Measurements from ENCODE around the gene L3MBTL3. TPM values are rescaled to one million over a fixed set of nuclear protein-coding genes. Genes with fewer than 3 reads are reported as not detected.

The L3MBTL3 gene
- total RNA-seq, 1 experiment from 2014 or later, result 31.5 TPM

- ATAC-seq, result no peak
- ChIA-PET RAD21 (ENCODE audit: low non-redundant PET in 1 of 2, low total read pairs in 2 of 2, uncharacterized antibody in 2 of 2, unreplicated experiment in 2 of 2) (no interaction called here), CTCF (interaction anchor here (0.5 kb wide), 1 partner anchor 20 kb away, joined by 3 read pairs; no protein-coding TSS in a partner anchor), POLR2A (interaction anchor here (0.7 kb wide), 1 partner anchor 1528 kb away, joined by 3 read pairs; no protein-coding TSS in a partner anchor)
- Histone ChIP-seq H3K36me3 (ENCODE audit: control insufficient read depth in 1 of 2, insufficient read depth in 2 of 2, low read length in 2 of 2) (peaks cover 0 to 2% of the 10 kb centered on the region in 2 experiments; a peak in 1 of 4 replicates), H2AFZ (ENCODE audit: low read depth, low read length, poor library complexity, severe bottlenecking) (no peak overlapping the region), H3K9me3 (ENCODE audit: control insufficient read depth in 1 of 2, insufficient read depth in 1 of 2, low read depth in 1 of 2, low read length in 2 of 2) (no peaks in the 10 kb centered on the region), H3K27me3 (ENCODE audit: insufficient read depth, low read length) (no peaks in the 10 kb centered on the region), H3K9ac (ENCODE audit: low read length) (no peak overlapping the region), H3K4me1 (ENCODE audit: control insufficient read depth in 1 of 2, insufficient read depth in 2 of 2, low read length in 2 of 2) (no peaks in the 10 kb centered on the region), H3K4me3 (replicated peaks in 1 of 2; ENCODE audit: low read depth in 1 of 2, low read length in 2 of 2) (no peak overlapping the region), H3K4me2 (ENCODE audit: low read length) (no peak overlapping the region), H3K79me2 (ENCODE audit: insufficient read depth, low read length) (no peaks in the 10 kb centered on the region), H4K20me1 (ENCODE audit: insufficient read depth) (no peaks in the 10 kb centered on the region), H3K27ac (ENCODE audit: low read depth, low read length) (no peak overlapping the region), H3K9me2 (ENCODE audit: insufficient read depth) (no peaks in the 10 kb centered on the region)
- no peak for DNase-seq (ENCODE audit: low read depth, low spot score)
- TF ChIP-seq MAX (IDR thresholded peaks at IDR 0.05) (no peak), EZH2 (IDR thresholded peaks at IDR 0.05) (no peak), EZH2phosphoT487 (IDR thresholded peaks at IDR 0.05; ENCODE audit: borderline replicate concordance) (no peak), FOSL1 (IDR thresholded peaks at IDR 0.05; ENCODE audit: low read depth) (no peak)
- TF ChIP-seq, protein P1, sequence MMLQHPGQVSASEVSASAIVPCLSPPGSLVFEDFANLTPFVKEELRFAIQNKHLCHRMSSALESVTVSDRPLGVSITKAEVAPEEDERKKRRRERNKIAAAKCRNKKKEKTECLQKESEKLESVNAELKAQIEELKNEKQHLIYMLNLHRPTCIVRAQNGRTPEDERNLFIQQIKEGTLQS (IDR thresholded peaks at IDR 0.05), result no peak
- intact Hi-C loops (cut with micrococcal nuclease), result no loop called here
- BruUV-seq (replicated peaks), result no TSS peak
These were observed 96.7 kb downstream of the L3MBTL3 start for GRCh38 chr6:130115036-130115435.

DNA sequence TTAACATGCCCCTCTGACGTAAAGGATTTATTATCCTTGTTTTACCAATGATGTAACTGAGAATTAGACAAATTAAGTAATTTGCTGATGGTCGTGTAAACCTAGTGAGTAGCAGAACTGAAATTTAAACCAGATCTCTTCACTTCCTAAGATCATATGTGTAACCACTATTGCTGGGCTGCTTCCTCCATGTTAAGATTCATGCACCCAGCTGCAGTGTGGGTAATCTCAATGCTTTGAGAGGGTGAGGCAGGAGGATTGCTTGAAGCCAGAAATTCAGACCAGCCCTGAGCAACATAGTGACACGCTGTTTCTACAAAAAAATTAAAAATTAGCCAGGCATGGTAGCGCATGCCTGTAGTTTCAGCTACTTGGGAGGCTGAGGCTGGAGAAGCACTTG is 97.9 kb downstream of the L3MBTL3 start:
- ATAC-seq (no peak), DNase-seq (ENCODE audit: low read depth, low spot score) (no peak)
- no peak for TF ChIP-seq CEBPB (IDR thresholded peaks at IDR 0.05; ENCODE audit: low read depth)
- no peak for TF ChIP-seq POLR2AphosphoS5 (IDR thresholded peaks at IDR 0.05; ENCODE audit: low read depth, low read length)
- no peak for TF ChIP-seq JUND (IDR thresholded peaks at IDR 0.05)
- TF ChIP-seq ZNF274 (IDR thresholded peaks at IDR 0.05; ENCODE audit: low read depth, low read length), result no peak
- TF ChIP-seq, protein P2, sequence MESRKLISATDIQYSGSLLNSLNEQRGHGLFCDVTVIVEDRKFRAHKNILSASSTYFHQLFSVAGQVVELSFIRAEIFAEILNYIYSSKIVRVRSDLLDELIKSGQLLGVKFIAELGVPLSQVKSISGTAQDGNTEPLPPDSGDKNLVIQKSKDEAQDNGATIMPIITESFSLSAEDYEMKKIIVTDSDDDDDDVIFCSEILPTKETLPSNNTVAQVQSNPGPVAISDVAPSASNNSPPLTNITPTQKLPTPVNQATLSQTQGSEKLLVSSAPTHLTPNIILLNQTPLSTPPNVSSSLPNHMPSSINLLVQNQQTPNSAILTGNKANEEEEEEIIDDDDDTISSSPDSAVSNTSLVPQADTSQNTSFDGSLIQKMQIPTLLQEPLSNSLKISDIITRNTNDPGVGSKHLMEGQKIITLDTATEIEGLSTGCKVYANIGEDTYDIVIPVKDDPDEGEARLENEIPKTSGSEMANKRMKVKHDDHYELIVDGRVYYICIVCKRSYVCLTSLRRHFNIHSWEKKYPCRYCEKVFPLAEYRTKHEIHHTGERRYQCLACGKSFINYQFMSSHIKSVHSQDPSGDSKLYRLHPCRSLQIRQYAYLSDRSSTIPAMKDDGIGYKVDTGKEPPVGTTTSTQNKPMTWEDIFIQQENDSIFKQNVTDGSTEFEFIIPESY (IDR thresholded peaks at IDR 0.05; ENCODE audit: extremely low read depth, insufficient replicate concordance, low read length), result no peak
- no peak for TF ChIP-seq EZH2phosphoT487 (IDR thresholded peaks at IDR 0.05; ENCODE audit: borderline replicate concordance)
- TF ChIP-seq EZH2 (IDR thresholded peaks at IDR 0.05), result no peak
- no peak for TF ChIP-seq RAD21 (IDR thresholded peaks at IDR 0.05; ENCODE audit: low read depth)
- no peak for TF ChIP-seq SRF (IDR thresholded peaks at IDR 0.05; ENCODE audit: low read depth)
- no peak for TF ChIP-seq SP1 (IDR thresholded peaks at IDR 0.05; ENCODE audit: low read depth)
- no peak for TF ChIP-seq POLR2A (IDR thresholded peaks at IDR 0.05; ENCODE audit: borderline replicate concordance, extremely low read depth, insufficient read depth, insufficient read length)
- TF ChIP-seq ELF1 (IDR thresholded peaks at IDR 0.05; ENCODE audit: borderline replicate concordance, low read depth), result no peak
- ChIA-PET RAD21 (ENCODE audit: low non-redundant PET in 1 of 2, low total read pairs in 2 of 2, uncharacterized antibody in 2 of 2, unreplicated experiment in 2 of 2) (no interaction called here), POLR2A (no interaction called here), CTCF (no interaction called here)
- Histone ChIP-seq H3K9me3 (ENCODE audit: control insufficient read depth in 1 of 2, insufficient read depth in 1 of 2, low read depth in 1 of 2, low read length in 2 of 2) (no peaks in the 10 kb centered on the region), H3K9me2 (ENCODE audit: insufficient read depth) (no peaks in the 10 kb centered on the region), H3K79me2 (ENCODE audit: insufficient read depth, low read length) (no peaks in the 10 kb centered on the region), H3K4me2 (ENCODE audit: low read length) (no peak overlapping the region), H3K27ac (ENCODE audit: low read depth, low read length) (no peak overlapping the region), H3K4me1 (ENCODE audit: control insufficient read depth in 1 of 2, insufficient read depth in 2 of 2, low read length in 2 of 2) (no peaks in the 10 kb centered on the region), H3K27me3 (ENCODE audit: insufficient read depth, low read length) (no peaks in the 10 kb centered on the region), H3K4me3 (replicated peaks in 1 of 2; ENCODE audit: low read depth in 1 of 2, low read length in 2 of 2) (no peak overlapping the region), H3K36me3 (ENCODE audit: control insufficient read depth in 1 of 2, insufficient read depth in 2 of 2, low read length in 2 of 2) (peaks cover 0 to 4% of the 10 kb centered on the region in 2 experiments; a peak in 1 of 4 replicates), H3K9ac (ENCODE audit: low read length) (no peak overlapping the region), H2AFZ (ENCODE audit: low read depth, low read length, poor library complexity, severe bottlenecking) (no peak overlapping the region), H4K20me1 (ENCODE audit: insufficient read depth) (no peaks in the 10 kb centered on the region)
- intact Hi-C loops (cut with micrococcal nuclease), result no loop called here
- no TSS peak for BruUV-seq (replicated peaks)

All from HCT116 (cell line).